Activated T-cell treated with anti-CD3 and anti-CD28 coated beads for 4 hours (primary cell): ENCODE measurements around the gene PMPCA.
"Not testable (repeated sequence)": the region's sequence is repeated elsewhere in the genome, so short reads cannot be mapped to it uniquely, and the experiment has no call there.

Experiments used
- DNase-seq: peaks from one replicate; pipeline ENCODE4 v3.0.0-alpha.2; 2020

The PMPCA gene

GRCh38 chr9:136395020-136395340 is 15.5 kb upstream of the PMPCA start:
- DNase-seq = no peak

DNA sequence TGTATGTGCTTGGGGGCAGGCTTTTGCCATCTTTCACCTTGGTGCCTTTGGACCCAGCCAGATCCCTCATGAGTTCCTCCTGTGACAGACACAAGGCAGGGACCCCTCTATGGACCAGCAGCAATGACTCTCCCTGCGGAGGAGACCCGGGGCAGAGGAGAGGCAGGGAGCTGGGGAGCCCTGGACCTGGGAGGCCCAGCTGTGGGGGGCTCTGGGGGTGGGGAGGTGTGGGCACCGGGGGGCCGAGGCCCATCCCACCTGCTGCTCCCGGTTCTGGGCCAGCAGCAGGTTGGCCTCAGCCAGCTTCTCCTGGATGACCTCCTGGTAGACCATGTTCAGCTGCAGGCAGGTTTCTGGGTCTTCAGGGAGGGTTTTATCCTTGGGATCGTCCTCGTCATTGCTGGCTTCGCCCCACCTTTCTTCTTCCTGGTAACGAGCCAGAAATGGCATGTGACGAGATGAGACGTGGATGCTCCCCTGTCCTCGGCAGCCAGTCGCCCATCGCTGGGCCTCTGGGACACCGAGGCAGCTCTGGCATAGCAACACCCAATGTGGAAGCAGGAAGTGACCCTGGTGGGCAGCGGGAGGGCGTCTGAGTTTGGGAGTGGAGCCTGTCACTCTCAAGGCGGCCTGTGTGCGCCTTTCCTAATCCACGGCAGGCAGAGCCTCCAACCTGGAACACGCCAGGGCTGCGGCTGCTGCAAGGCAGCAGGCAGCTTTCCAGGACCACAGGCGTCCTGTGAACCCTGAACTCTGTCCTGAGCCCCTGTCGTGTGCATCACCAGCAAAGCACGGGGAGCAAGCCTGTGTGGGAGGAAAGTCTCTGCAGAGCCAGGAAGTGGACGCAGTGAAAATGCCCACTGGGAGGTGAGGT is 14.9 kb upstream of the PMPCA start:
- DNase-seq = no peak

GRCh38 chr9:136396219-136396515 is 14.3 kb upstream of the PMPCA start:
- DNase-seq = no peak

GRCh38 chr9:136397643-136398042 is 12.8 kb upstream of the PMPCA start:
- no peak for DNase-seq

DNA sequence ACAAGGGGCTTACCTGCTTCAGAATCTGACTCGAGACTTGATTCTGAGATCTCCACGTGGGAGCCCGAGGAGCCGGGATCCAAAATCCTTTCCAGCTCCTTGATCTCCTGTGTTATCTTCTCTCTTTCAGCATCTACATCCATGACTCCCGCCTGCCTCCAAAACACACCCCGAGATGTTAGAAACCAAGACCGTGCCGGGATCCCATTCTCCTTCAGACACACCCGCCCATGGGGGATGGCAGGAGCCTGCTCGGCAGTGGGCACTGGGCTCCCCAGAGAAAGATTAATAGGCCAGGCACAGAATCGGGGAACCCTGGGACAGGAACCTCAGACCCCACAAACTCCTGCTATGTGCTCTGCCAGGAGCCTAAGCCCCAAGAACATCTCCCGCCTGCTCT is 12.2 kb upstream of the PMPCA start:
- DNase-seq = no peak

DNA sequence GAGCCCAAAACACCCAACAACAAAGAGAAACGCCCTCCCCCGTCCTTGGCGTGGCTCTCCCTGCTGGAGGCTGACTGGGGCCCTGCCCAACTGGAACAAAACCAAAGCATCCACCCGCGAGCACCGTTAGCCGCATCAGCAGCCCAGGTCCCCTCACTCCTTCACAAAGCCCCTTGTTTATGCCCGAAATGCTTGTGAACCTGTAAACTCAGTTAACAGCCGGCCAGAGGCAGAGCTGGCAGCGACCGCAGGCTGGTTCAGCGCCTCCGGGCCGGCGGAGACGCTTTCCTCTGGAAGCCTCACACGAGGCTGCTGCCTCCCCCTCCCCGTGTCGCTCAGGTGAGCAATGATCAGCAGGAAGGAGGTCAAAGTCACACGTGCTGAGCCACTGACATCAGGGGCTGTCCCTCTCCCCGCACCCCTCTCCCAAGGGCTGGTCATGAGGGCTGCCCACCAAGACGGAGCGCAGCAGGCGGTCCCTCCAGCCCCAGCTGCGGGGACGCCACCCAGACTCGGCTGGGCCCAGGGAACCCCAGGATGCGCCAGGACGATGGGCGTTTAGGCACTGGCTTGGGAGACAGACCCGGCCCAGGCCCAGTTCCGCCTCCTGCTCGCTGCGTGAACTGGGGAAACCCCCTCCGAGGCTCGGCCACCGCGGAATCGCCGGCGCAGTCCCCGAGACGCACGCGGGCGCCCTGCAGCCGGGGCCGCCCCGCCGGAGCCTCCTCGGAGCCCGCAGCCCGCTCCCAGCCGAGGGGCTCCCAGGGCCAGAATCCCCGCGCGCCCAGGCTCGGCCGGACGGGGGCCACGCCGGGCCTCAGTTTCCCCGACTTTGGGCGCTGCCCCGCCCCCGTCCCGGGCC is 11.1 kb upstream of the PMPCA start:
- peak; percentile 26 for DNase-seq

DNA sequence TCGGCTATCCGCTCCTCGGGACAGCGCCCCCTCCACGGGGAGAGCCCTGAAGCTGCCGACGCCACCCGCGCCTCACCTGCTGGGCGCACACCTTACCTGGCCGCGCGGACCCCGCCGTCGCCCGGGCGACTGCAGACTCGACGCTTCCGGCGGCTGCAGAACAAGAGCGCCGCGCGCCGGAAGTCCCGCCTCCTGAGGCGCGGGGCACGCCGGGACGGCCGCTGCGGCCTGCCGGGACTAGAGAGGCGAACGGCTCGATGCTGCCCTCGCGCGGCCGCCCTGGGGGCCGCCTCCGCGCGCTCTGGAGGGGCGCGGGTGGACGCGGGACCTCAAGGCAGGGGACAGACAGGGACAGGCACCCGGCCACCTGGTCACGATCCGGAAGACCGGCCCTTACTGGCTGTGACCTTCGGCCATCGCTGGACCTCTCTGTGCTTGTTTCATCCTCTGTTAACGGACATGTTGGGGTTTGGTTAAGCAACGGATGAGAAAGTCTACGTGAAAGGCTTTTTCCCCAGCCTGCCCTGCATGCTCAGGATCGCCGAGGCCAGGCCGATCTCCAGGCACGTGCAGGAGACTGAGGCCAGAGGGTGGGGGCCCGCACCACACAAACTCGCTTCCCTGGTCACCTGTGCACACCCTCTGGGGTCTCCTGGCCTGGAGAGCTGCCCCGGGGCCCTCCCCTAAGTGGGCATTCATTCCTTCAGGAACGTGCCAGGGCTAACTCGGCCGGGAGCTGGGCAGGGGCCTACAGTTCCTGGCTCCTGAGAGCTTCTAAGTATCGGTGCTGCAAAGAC is 10.2 kb upstream of the PMPCA start, which contains the start of gene SNAPC4:
TSS of gene SNAPC4 (minus strand) at position 133 of the 797 bp plus-strand sequence. CDS start 1,742 bp downstream, outside the sequence.
- peak; percentile 78 for DNase-seq

- DNase-seq = no peak
Measured at GRCh38 chr9:136401173-136401922, 9.1 kb upstream of the PMPCA start.

DNA sequence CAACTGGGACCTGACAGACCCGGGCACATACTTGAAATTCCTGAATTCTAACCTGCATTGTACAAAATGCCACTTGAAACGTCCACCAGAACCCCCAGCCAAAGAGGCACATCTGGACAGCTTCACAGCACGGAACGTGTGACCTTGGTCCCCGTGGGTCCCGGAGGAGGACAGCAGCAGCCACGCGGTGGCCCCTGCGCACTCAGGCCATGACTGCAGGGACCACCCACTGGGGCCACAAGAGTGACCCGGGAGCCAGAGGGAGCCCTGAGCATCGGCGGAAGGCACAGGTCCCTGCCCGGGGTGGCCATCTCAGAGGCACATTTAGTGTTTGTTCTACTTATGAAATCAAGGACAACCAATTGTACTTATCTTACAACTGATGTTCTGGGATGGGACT is 8.4 kb upstream of the PMPCA start:
- no peak for DNase-seq

GRCh38 chr9:136403538-136403914 is 6.9 kb upstream of the PMPCA start:
- DNase-seq = peak; percentile 66

DNA sequence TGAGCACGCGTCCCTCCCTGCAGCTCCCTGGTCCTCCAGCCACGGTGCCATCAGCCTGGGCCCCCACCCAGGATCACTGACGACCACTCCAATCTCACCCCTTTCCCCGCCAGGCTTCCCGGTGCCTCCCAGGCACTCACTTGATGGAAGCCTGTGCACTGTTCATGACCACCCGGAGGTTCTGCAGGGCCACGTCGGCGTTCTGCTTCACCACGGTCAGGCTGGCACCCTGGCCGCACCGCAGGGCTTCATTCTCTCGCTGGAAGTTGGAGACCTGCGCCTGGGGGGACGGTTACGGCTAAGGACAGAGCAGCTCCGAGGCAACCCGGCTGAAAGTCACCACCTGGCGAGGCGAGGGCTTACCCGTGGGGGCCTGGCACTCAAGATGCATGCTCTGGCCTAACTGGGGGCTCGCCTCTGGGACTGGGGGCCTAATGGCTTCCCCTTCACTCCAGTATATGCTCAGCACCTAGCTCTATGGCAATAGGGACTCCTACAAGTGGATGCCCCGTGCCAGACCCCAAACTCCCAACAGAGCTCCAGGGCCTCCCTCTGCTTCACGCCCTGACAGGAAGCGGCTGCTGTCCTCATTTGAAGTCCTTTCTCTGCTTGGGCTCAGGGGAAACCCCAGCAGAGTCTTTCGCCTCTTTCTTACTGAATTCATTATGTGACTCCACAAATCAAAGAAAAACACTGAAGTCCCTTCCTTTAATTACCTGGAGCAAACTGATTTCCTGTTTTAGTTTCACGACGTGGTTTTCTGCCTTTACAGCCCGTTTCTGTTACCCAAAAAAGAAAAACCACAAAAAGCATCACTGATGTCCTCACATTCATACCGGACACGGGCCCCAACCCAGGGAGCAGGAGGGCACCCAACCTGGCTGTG is 6.3 kb upstream of the PMPCA start:
- DNase-seq = no peak

GRCh38 chr9:136404801-136405136 is 5.7 kb upstream of the PMPCA start:
- DNase-seq = no peak

- DNase-seq = no peak
Measured at GRCh38 chr9:136405481-136405880, 5.0 kb upstream of the PMPCA start.

DNA sequence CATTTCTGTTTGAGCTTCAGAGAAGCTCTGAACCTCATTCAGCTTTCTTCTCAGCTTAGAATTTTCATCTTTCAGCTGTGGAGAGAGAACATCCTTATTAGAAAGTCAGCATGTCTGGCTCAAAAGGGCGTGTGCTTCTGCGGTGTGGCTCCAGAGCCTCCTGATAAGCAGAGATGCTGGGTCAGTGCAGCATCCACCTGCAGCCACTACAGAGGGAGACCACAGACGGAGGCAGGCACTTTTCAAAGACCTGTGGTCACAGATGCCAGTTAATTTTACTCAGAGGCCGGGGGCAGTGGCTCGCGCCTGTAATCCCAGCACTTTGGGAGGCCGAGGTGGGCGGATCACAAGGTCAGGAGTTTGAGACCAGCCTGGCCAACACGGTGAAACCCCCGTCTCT is 4.6 kb upstream of the PMPCA start:
- not testable (repeated sequence) for DNase-seq

DNA sequence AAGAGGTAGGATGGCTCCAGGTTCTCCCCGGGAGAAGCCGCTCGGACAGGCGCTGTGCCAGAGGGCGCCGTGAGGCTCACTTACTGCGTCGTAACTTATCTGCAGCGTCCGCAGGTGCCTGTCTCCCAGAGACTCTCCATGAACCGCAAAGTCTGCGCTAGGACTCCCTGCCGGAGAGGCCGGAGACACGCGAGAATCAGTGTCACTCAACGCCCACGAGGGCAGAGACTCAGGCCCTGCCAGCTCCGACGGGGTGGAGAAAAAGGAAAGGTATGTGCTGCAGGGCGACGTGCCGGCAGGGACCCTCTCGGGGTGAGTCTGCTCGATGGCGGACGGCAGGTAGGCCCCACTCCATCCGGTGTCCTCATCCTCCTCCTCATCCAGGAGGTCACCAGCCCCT is 3.4 kb upstream of the PMPCA start:
- not testable (repeated sequence) for DNase-seq

DNA sequence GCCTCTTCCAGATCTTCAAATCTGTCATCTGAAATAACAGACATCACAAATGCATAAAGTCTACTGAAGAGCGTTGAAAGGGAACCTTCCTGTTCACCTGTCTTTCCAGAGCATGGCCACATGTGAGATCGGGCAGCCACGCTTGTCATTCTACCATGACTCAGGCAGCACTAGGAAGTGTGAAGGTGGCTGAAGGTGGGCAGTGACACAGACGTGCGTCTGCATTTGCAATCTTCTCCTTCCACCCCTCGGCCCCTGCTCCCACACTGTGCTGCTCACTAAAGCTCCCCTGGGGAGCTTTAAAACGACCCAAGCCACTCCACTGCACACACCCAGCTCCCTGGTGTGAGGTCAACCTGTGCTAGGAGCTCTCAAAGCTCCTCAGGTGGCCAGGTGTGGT is 2.5 kb upstream of the PMPCA start:
- no peak for DNase-seq

DNA sequence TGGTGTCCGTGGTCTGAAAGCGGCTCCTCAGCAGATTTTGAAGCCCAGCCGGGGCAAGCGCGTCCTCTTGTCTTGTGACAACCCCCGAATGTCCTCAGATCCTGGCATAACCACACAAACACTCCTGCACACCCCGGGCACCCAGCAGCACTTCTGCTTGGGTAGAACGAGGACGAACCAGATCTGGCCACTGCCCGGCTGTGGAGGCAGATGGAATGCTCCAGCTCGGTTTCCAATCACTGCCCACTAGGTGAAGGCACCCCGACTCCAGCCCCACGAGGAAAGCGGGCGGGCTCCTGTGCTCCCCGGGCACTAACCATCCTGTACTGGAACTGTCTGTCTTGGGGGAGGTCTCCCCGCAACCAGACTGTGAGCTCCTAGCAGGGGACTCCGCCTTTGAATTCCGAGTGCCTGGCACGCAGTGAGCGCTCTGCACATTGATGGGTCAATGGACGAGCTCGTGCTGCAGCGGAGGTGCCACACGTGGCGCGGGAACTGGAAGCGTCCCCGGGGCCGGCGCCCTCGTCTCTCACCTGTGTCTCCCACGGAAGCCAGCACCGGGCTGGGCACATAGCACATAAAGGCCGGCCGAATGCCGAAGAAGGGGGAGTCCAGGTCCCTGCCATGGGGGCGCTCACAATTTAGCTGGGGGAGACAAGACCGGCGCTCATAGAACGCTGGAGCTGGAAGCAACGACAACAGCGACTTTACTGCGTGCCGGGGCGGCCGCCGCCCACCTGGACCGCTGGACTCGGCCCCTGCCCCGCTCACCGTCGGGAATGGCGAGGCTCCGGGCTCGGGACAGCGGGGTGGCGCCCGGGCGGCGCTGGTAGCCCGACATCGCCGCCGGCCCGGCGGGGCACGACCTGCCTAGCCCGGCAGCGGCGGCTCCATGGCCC is 652 bp upstream of the PMPCA start:
- DNase-seq = peak; percentile 18

- no peak for DNase-seq
Measured at GRCh38 chr9:136411378-136411777, 920 bp downstream of the PMPCA start.

DNA sequence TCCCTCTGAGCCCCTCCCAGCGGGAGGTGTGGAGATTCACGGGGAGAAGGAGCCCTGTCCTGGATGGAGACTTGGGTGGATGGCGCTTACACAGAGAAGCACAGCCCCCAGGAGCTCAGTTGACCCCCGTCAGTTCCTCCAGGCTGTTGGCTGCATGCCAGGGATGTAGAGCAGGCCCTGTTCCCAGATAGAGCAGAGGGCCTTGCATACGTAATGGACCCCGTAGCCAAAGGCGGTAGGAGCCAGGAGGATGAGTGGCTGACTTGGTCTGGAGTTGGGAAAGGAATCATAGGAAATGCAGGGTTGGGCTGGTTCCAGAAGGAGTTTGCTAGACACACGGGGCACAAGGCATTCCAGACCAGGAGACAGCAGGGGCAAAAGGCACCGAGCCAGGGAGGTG is 2.5 kb downstream of the PMPCA start:
- no peak for DNase-seq

DNA sequence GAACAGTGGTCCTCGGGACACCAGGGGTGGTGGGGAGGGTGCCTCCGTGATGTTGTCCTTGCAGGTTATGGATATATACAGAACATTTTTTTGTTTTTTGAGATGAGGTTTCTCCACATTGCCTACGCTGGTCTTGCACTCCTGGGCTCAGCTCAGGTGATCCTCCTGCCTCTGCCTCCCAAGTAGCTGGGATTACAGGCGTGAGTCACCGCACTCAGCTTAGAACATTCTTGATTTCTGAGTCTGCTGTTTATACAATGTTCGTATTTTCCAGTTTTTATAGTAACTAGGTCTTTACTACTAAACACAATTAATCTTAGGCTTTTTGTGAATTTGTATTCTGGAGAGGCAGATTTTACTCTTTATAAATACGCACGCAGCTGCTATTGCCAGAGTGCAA is 6.0 kb downstream of the PMPCA start:
- no peak for DNase-seq

GRCh38 chr9:136416914-136417313 is 6.5 kb downstream of the PMPCA start:
- no peak for DNase-seq
